Mesendoderm (in vitro differentiated cells): ENCODE measurements around the gene HOXC4. TPM values are rescaled to one million over a fixed set of nuclear protein-coding genes. Genes with fewer than 3 reads are reported as not detected.

Experiments used
- DNase-seq: peaks from one replicate; pipeline ENCODE4 v3.0.0; 2013
- H2AK5ac ChIP-seq: 2 replicates; pipeline ENCODE4 v1.6.1; 2013; ENCODE audit warnings: low read length, inconsistent platforms
- H2BK120ac ChIP-seq: 2 replicates; pipeline ENCODE4 v1.6.1; 2013; ENCODE audit warnings: low read depth, mild to moderate bottlenecking, low read length, moderate library complexity, mixed read lengths
- H2BK15ac ChIP-seq: replicated peaks from 2 replicates; pipeline ENCODE4 v1.6.1; 2013; ENCODE audit warnings: low read depth, mild to moderate bottlenecking, moderate library complexity
- H2BK5ac ChIP-seq: 2 replicates; pipeline ENCODE4 v1.6.1; 2013; ENCODE audit warnings: low read length, inconsistent platforms
- H3K18ac ChIP-seq: 2 replicates; pipeline ENCODE4 v1.6.1; 2013; ENCODE audit warnings: mild to moderate bottlenecking, low read length, mixed read lengths
- H3K23ac ChIP-seq: one replicate; pipeline ENCODE4 v1.6.1; 2013; ENCODE audit warnings: low read length
- H3K27ac ChIP-seq: 2 replicates; pipeline ENCODE4 v1.5.1; 2013; ENCODE audit warnings: low read depth, mild to moderate bottlenecking, inconsistent platforms, low read length, moderate library complexity
- H3K27me3 ChIP-seq: 2 replicates; pipeline ENCODE4 v1.6.1; 2013; ENCODE audit warnings: low read length, control low read depth, mild to moderate bottlenecking, inconsistent platforms; ENCODE audit not compliant: insufficient read depth, poor library complexity
- H3K36me3 ChIP-seq: 2 replicates; pipeline ENCODE4 v1.6.1; 2013; ENCODE audit warnings: low read length, inconsistent platforms; ENCODE audit not compliant: control insufficient read depth, insufficient read depth
- H3K4ac ChIP-seq: one replicate; pipeline ENCODE4 v1.6.1; 2013; ENCODE audit warnings: low read depth, mild to moderate bottlenecking, low read length, moderate library complexity
- H3K4me1 ChIP-seq: 2 replicates; pipeline ENCODE4 v1.6.1; 2013; ENCODE audit warnings: low read depth, low read length, inconsistent platforms; ENCODE audit not compliant: control insufficient read depth
- H3K4me2 ChIP-seq: 2 replicates; pipeline ENCODE4 v1.6.1; 2013; ENCODE audit warnings: low read length
- H3K4me3 ChIP-seq: 2 replicates; pipeline ENCODE4 v1.5.1; 2013; ENCODE audit warnings: mild to moderate bottlenecking, low read length
- H3K56ac ChIP-seq: one replicate; pipeline ENCODE4 v1.6.1; 2013; ENCODE audit warnings: low read length
- H3K79me1 ChIP-seq: 2 replicates; pipeline ENCODE4 v1.6.1; 2013; ENCODE audit warnings: low read length, inconsistent platforms
- H3K79me2 ChIP-seq: 2 replicates; pipeline ENCODE4 v1.6.1; 2013; ENCODE audit warnings: mild to moderate bottlenecking, low read length; ENCODE audit not compliant: control insufficient read depth, insufficient read depth
- H3K9ac ChIP-seq: 2 replicates; pipeline ENCODE4 v1.6.1; 2013; ENCODE audit warnings: low read length, inconsistent platforms
- H4K5ac ChIP-seq: one replicate; pipeline ENCODE4 v1.6.1; 2013; ENCODE audit warnings: low read length
- H4K8ac ChIP-seq: one replicate; pipeline ENCODE4 v1.6.1; 2013; ENCODE audit warnings: low read depth, mild to moderate bottlenecking, control low read depth, low read length, moderate library complexity
- WGBS: extraction: QIAGEN DNeasy Blood & Tissue Kit; methylation state at CpG from one replicate; pipeline ENCODE4 v1.1.7; 2013; ENCODE audit warnings: low lambda C conversion rate, missing lambda C conversion rate; ENCODE audit not compliant: insufficient coverage; ENCODE audit errors: extremely low coverage; 5-methylcytosine and 5-hydroxymethylcytosine counted together
- polyA plus RNA-seq, 2 experiments: library from polyadenylated mRNA; stranded (reverse); fragments of 200-250 nt; gene quantifications; one replicate each; pipeline ENCODE4 v1.2.3, GENCODE V29; 2013

Gene HOXC4
- polyA plus RNA-seq (2013, experiment 1 of 2): not detected
- polyA plus RNA-seq (2013, experiment 2 of 2): not detected

GRCh38 chr12:54053751-54054741, at the start of gene HOXC4:
Gene HOXC4, plus strand, starts transcription at chr12:54053835. Its CDS starts 88 bp downstream, at chr12:54053923.
- H3K4ac ChIP-seq: no peak within 1 kb of the TSS
- DNase-seq: no peak
- H3K9ac ChIP-seq: no peak within 1 kb of the TSS
- peak within 1 kb of the TSS; percentile 14 for H3K4me2 ChIP-seq
- H3K56ac ChIP-seq: no peak within 1 kb of the TSS
- no peaks in the 10 kb centered on the region for H3K36me3 ChIP-seq
- no peaks in the 10 kb centered on the region for H3K79me1 ChIP-seq
- WGBS: no CpG with 5 or more reads among the region's 52 CpGs
- H2BK120ac ChIP-seq: no peak within 1 kb of the TSS
- no peak within 1 kb of the TSS for H3K18ac ChIP-seq
- H3K4me1 ChIP-seq: no peaks in the 10 kb centered on the region
- no peak within 1 kb of the TSS for H4K5ac ChIP-seq
- H2BK15ac ChIP-seq: no peak within 1 kb of the TSS
- H3K23ac ChIP-seq: no peak within 1 kb of the TSS
- H3K27ac ChIP-seq: no peak within 1 kb of the TSS
- H4K8ac ChIP-seq: no peak within 1 kb of the TSS
- H3K79me2 ChIP-seq: no peaks in the 10 kb centered on the region
- H2AK5ac ChIP-seq: no peak within 1 kb of the TSS
- no peak within 1 kb of the TSS for H3K4me3 ChIP-seq
- H2BK5ac ChIP-seq: no peak within 1 kb of the TSS
- H3K27me3 ChIP-seq: peaks cover 96% of the 10 kb centered on the region

GRCh38 chr12:54004063-54004840, 49.4 kb upstream of the HOXC4 start:
- Histone ChIP-seq H3K27me3 (peaks cover 94% of the 10 kb centered on the region), H3K79me1 (no peaks in the 10 kb centered on the region), H3K27ac (no peak overlapping the region), H3K4me2 (no peak overlapping the region), H2BK5ac (no peak overlapping the region), H2BK120ac (no peak overlapping the region), H2BK15ac (no peak overlapping the region), H3K23ac (no peak overlapping the region), H3K4me3 (no peak overlapping the region), H3K4ac (no peak overlapping the region), H3K56ac (no peak overlapping the region), H4K8ac (no peak overlapping the region), H2AK5ac (no peak overlapping the region), H3K18ac (no peak overlapping the region), H3K9ac (no peak overlapping the region), H4K5ac (no peak overlapping the region), H3K36me3 (no peaks in the 10 kb centered on the region), H3K4me1 (no peaks in the 10 kb centered on the region), H3K79me2 (no peaks in the 10 kb centered on the region)
- WGBS: no CpG with 5 or more reads among the region's 20 CpGs
- no peak for DNase-seq

GRCh38 chr12:54004841-54005530, 48.6 kb upstream of the HOXC4 start:
- H2AK5ac ChIP-seq: no peak overlapping the region
- no peak overlapping the region for H3K4me2 ChIP-seq
- H3K79me1 ChIP-seq: no peaks in the 10 kb centered on the region
- no peak overlapping the region for H3K4me3 ChIP-seq
- no peak overlapping the region for H3K4ac ChIP-seq
- H3K9ac ChIP-seq: no peak overlapping the region
- no peak for DNase-seq
- no peaks in the 10 kb centered on the region for H3K79me2 ChIP-seq
- H3K56ac ChIP-seq: no peak overlapping the region
- no peak overlapping the region for H2BK120ac ChIP-seq
- H3K18ac ChIP-seq: no peak overlapping the region
- peaks cover 95% of the 10 kb centered on the region for H3K27me3 ChIP-seq
- H2BK5ac ChIP-seq: no peak overlapping the region
- no peaks in the 10 kb centered on the region for H3K4me1 ChIP-seq
- H3K23ac ChIP-seq: no peak overlapping the region
- H2BK15ac ChIP-seq: no peak overlapping the region
- no CpG with 5 or more reads among the region's 31 CpGs for WGBS
- no peak overlapping the region for H4K5ac ChIP-seq
- H3K27ac ChIP-seq: no peak overlapping the region
- no peak overlapping the region for H4K8ac ChIP-seq
- H3K36me3 ChIP-seq: no peaks in the 10 kb centered on the region

- Histone ChIP-seq H3K18ac (no peak overlapping the region), H3K79me2 (no peaks in the 10 kb centered on the region), H3K4ac (no peak overlapping the region), H4K8ac (no peak overlapping the region), H4K5ac (no peak overlapping the region), H3K4me2 (no peak overlapping the region), H3K23ac (no peak overlapping the region), H3K56ac (no peak overlapping the region), H3K9ac (no peak overlapping the region), H2BK5ac (no peak overlapping the region), H3K4me3 (no peak overlapping the region), H2BK15ac (no peak overlapping the region), H2BK120ac (no peak overlapping the region), H3K27ac (no peak overlapping the region), H2AK5ac (no peak overlapping the region), H3K79me1 (no peaks in the 10 kb centered on the region), H3K36me3 (no peaks in the 10 kb centered on the region), H3K27me3 (peaks cover 95% of the 10 kb centered on the region), H3K4me1 (no peaks in the 10 kb centered on the region)
- DNase-seq: no peak
- no CpG with 5 or more reads among the region's 26 CpGs for WGBS
Measured at GRCh38 chr12:54005531-54005852, 48.1 kb upstream of the HOXC4 start.

GRCh38 chr12:54005853-54006558, 47.6 kb upstream of the HOXC4 start:
- no peak overlapping the region for H3K27ac ChIP-seq
- no peaks in the 10 kb centered on the region for H3K36me3 ChIP-seq
- H2BK120ac ChIP-seq: no peak overlapping the region
- H2BK15ac ChIP-seq: no peak overlapping the region
- DNase-seq: peak; percentile 86
- H3K9ac ChIP-seq: no peak overlapping the region
- H3K4me3 ChIP-seq: no peak overlapping the region
- peaks cover 95% of the 10 kb centered on the region for H3K27me3 ChIP-seq
- H4K5ac ChIP-seq: no peak overlapping the region
- no peak overlapping the region for H4K8ac ChIP-seq
- WGBS: no CpG with 5 or more reads among the region's 39 CpGs
- H3K4me2 ChIP-seq: no peak overlapping the region
- no peak overlapping the region for H2AK5ac ChIP-seq
- H3K23ac ChIP-seq: no peak overlapping the region
- H3K56ac ChIP-seq: no peak overlapping the region
- no peaks in the 10 kb centered on the region for H3K79me2 ChIP-seq
- H3K4ac ChIP-seq: no peak overlapping the region
- H3K4me1 ChIP-seq: no peaks in the 10 kb centered on the region
- no peak overlapping the region for H2BK5ac ChIP-seq
- no peaks in the 10 kb centered on the region for H3K79me1 ChIP-seq
- H3K18ac ChIP-seq: no peak overlapping the region
